HL-60 (cell line): ENCODE measurements around the gene HSD17B1.

Source experiments
- CTCF ChIP-seq: IDR thresholded peaks from one replicate; pipeline ENCODE4 v1.5.1; 2011; ENCODE audit warnings: low read length, control low read depth, inconsistent platforms; ENCODE audit not compliant: insufficient read depth
- GABPA ChIP-seq: IDR thresholded peaks from 2 replicates; pipeline ENCODE4 v1.6.1; 2012; ENCODE audit warnings: low read depth

- TF ChIP-seq GABPA (no peak), CTCF (no peak)
Measured at GRCh38 chr17:42507671-42508070, 45.1 kb upstream of the HSD17B1 start.
